PC-3 (cell line): Measurements from ENCODE around the gene DNAJA2.

Experiments
- CTCF ChIP-seq: fragments of 300-600 bp; sonication (generic); conservative IDR thresholded peaks from 2 replicates; pipeline ENCODE4 v1.5.1; 2017; ENCODE audit warnings: antibody characterized with exemption, low read depth, mild to moderate bottlenecking, low read length
- EZH2 ChIP-seq: fragments of 300-600 bp; sonication (generic); IDR thresholded peaks from one replicate; pipeline ENCODE4 v1.6.1; 2017; ENCODE audit warnings: antibody characterized with exemption, mild to moderate bottlenecking, low read length; ENCODE audit not compliant: unreplicated experiment

GRCh38 chr16:46986896-46987295 is 13.4 kb upstream of the DNAJA2 start:
- no peak for TF ChIP-seq CTCF
- TF ChIP-seq EZH2 = no peak
